Mesendoderm (in vitro differentiated cells): ENCODE measurements around the gene PROB1.
"Not testable (repeated sequence)": the region's sequence is repeated elsewhere in the genome, so short reads cannot be mapped to it uniquely, and the experiment has no call there.

Experiments used
- DNase-seq: peaks from one replicate; pipeline ENCODE4 v3.0.0; 2013
- H2AK5ac ChIP-seq: 2 replicates; pipeline ENCODE4 v1.6.1; 2013; ENCODE audit warnings: low read length, inconsistent platforms
- H2BK120ac ChIP-seq: 2 replicates; pipeline ENCODE4 v1.6.1; 2013; ENCODE audit warnings: low read depth, mild to moderate bottlenecking, low read length, moderate library complexity, mixed read lengths
- H2BK15ac ChIP-seq: replicated peaks from 2 replicates; pipeline ENCODE4 v1.6.1; 2013; ENCODE audit warnings: low read depth, mild to moderate bottlenecking, moderate library complexity
- H2BK5ac ChIP-seq: 2 replicates; pipeline ENCODE4 v1.6.1; 2013; ENCODE audit warnings: low read length, inconsistent platforms
- H3K18ac ChIP-seq: 2 replicates; pipeline ENCODE4 v1.6.1; 2013; ENCODE audit warnings: mild to moderate bottlenecking, low read length, mixed read lengths
- H3K23ac ChIP-seq: one replicate; pipeline ENCODE4 v1.6.1; 2013; ENCODE audit warnings: low read length
- H3K27ac ChIP-seq: 2 replicates; pipeline ENCODE4 v1.5.1; 2013; ENCODE audit warnings: low read depth, mild to moderate bottlenecking, inconsistent platforms, low read length, moderate library complexity
- H3K27me3 ChIP-seq: 2 replicates; pipeline ENCODE4 v1.6.1; 2013; ENCODE audit warnings: low read length, control low read depth, mild to moderate bottlenecking, inconsistent platforms; ENCODE audit not compliant: insufficient read depth, poor library complexity
- H3K36me3 ChIP-seq: 2 replicates; pipeline ENCODE4 v1.6.1; 2013; ENCODE audit warnings: low read length, inconsistent platforms; ENCODE audit not compliant: control insufficient read depth, insufficient read depth
- H3K4ac ChIP-seq: one replicate; pipeline ENCODE4 v1.6.1; 2013; ENCODE audit warnings: low read depth, mild to moderate bottlenecking, low read length, moderate library complexity
- H3K4me1 ChIP-seq: 2 replicates; pipeline ENCODE4 v1.6.1; 2013; ENCODE audit warnings: low read depth, low read length, inconsistent platforms; ENCODE audit not compliant: control insufficient read depth
- H3K4me2 ChIP-seq: 2 replicates; pipeline ENCODE4 v1.6.1; 2013; ENCODE audit warnings: low read length
- H3K4me3 ChIP-seq: 2 replicates; pipeline ENCODE4 v1.5.1; 2013; ENCODE audit warnings: mild to moderate bottlenecking, low read length
- H3K56ac ChIP-seq: one replicate; pipeline ENCODE4 v1.6.1; 2013; ENCODE audit warnings: low read length
- H3K79me1 ChIP-seq: 2 replicates; pipeline ENCODE4 v1.6.1; 2013; ENCODE audit warnings: low read length, inconsistent platforms
- H3K79me2 ChIP-seq: 2 replicates; pipeline ENCODE4 v1.6.1; 2013; ENCODE audit warnings: mild to moderate bottlenecking, low read length; ENCODE audit not compliant: control insufficient read depth, insufficient read depth
- H3K9ac ChIP-seq: 2 replicates; pipeline ENCODE4 v1.6.1; 2013; ENCODE audit warnings: low read length, inconsistent platforms
- H4K5ac ChIP-seq: one replicate; pipeline ENCODE4 v1.6.1; 2013; ENCODE audit warnings: low read length
- H4K8ac ChIP-seq: one replicate; pipeline ENCODE4 v1.6.1; 2013; ENCODE audit warnings: low read depth, mild to moderate bottlenecking, control low read depth, low read length, moderate library complexity
- WGBS: extraction: QIAGEN DNeasy Blood & Tissue Kit; methylation state at CpG from one replicate; pipeline ENCODE4 v1.1.7; 2013; ENCODE audit warnings: low lambda C conversion rate, missing lambda C conversion rate; ENCODE audit not compliant: insufficient coverage; ENCODE audit errors: extremely low coverage; 5-methylcytosine and 5-hydroxymethylcytosine counted together

PROB1 gene

DNA sequence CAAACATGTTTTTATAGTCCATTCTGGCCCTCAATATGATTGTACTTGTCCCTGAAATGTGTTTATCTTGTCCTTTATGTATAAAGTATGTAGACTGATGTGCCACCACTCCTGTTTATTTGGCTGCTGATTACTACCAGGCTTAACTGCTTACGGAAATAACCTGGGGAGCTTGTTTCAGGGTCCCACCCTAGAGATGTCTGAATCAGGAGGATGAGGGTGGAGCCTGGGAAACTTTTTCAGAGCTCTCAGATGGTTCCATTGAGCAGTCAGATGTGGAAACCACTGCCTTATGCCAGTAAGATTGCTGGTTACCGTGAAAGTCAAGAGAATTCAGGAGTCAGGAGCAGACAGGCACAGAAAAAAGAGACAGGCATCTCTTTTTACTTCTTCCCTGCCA lies 31.0 kb downstream of the PROB1 start:
- no peak overlapping the region for H4K5ac ChIP-seq
- no peak overlapping the region for H3K4me3 ChIP-seq
- H2BK120ac ChIP-seq, result no peak overlapping the region
- peaks cover 3% of the 10 kb centered on the region for H3K36me3 ChIP-seq
- H3K18ac ChIP-seq, result no peak overlapping the region
- H3K23ac ChIP-seq, result no peak overlapping the region
- no peak overlapping the region for H3K56ac ChIP-seq
- peak overlapping the region; percentile 28 for H4K8ac ChIP-seq
- H3K79me1 ChIP-seq, result peaks cover under 1% of the 10 kb centered on the region
- no CpG with 5 or more reads among the region's 2 CpGs for WGBS
- no peak overlapping the region for H2BK5ac ChIP-seq
- H3K4ac ChIP-seq, result no peak overlapping the region
- no peak overlapping the region for H3K27ac ChIP-seq
- no peak overlapping the region for H3K4me2 ChIP-seq
- peaks cover 16% of the 10 kb centered on the region for H3K79me2 ChIP-seq
- no peaks in the 10 kb centered on the region for H3K27me3 ChIP-seq
- no peak overlapping the region for H3K9ac ChIP-seq
- no peaks in the 10 kb centered on the region for H3K4me1 ChIP-seq
- no peak overlapping the region for H2AK5ac ChIP-seq
- H2BK15ac ChIP-seq, result no peak overlapping the region
- DNase-seq, result no peak

DNA sequence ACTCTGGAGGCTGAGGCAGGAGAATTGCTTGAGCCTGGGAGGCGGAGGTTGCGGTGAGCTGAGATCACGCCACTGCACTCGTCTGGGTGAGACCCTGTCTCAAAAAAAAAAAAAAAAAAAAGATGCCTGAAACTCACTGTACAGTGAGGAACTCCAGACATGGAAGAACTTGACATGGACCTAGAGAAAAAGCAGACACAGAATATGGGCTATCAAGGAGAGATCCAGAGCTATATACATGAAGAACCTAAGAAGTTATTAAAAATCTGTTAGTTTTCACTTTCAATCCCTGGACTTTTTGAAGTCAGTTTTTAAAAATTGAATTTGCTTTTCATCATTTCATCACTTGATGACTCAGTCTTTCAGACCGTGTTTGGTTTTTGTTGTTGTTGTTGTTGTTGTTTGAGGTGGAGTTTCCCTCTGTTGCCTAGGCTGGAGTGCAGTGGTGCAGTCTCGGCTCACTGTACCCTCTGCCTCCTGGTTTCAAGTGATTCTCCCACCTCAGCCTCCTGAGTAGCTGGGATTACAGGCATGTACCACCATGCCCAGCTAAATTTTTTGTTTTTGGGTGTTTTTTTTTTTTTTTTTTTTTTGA lies 33.0 kb downstream of the PROB1 start:
- DNase-seq, result no peak
- H3K4me3 ChIP-seq, result no peak overlapping the region
- no peak overlapping the region for H3K23ac ChIP-seq
- H4K5ac ChIP-seq, result no peak overlapping the region
- H3K27ac ChIP-seq, result no peak overlapping the region
- no peak overlapping the region for H3K9ac ChIP-seq
- no peak overlapping the region for H2BK120ac ChIP-seq
- H4K8ac ChIP-seq, result no peak overlapping the region
- H3K27me3 ChIP-seq, result no peaks in the 10 kb centered on the region
- peaks cover 3% of the 10 kb centered on the region for H3K36me3 ChIP-seq
- no peaks in the 10 kb centered on the region for H3K4me1 ChIP-seq
- no peak overlapping the region for H3K18ac ChIP-seq
- no CpG with 5 or more reads among the region's 6 CpGs for WGBS
- no peak overlapping the region for H2BK5ac ChIP-seq
- H3K4ac ChIP-seq, result no peak overlapping the region
- no peak overlapping the region for H3K4me2 ChIP-seq
- H3K79me1 ChIP-seq, result peaks cover 7% of the 10 kb centered on the region
- H2BK15ac ChIP-seq, result no peak overlapping the region
- H2AK5ac ChIP-seq, result no peak overlapping the region
- peaks cover 31% of the 10 kb centered on the region for H3K79me2 ChIP-seq
- H3K56ac ChIP-seq, result no peak overlapping the region

DNA sequence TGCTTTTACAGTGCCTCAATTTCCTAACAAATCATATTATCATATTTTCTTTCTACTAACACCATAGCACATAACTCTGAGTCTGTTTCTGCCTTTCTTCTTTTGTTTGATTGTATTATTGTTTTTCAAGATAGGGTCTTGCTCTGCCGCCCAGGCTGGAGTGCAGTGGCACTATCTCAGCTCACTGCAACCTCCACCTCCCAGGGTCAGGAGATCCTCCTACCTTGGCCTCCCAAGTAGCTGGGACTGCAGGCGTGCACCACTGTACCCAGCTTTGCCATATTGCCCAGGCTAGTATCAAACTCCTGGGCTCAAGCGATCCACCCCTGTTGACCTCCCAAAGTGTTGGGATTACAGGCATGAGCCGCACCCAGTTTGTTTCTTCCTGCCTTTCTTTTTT lies 34.5 kb downstream of the PROB1 start:
- H3K9ac ChIP-seq, result no peak overlapping the region
- H3K4me3 ChIP-seq, result no peak overlapping the region
- no peak for DNase-seq
- H3K27me3 ChIP-seq, result no peaks in the 10 kb centered on the region
- H3K4me1 ChIP-seq, result no peaks in the 10 kb centered on the region
- H3K79me2 ChIP-seq, result peaks cover 42% of the 10 kb centered on the region
- H2AK5ac ChIP-seq, result no peak overlapping the region
- no CpG with 5 or more reads among the region's 4 CpGs for WGBS
- H2BK120ac ChIP-seq, result no peak overlapping the region
- no peak overlapping the region for H4K5ac ChIP-seq
- H3K4me2 ChIP-seq, result no peak overlapping the region
- H3K27ac ChIP-seq, result no peak overlapping the region
- H3K79me1 ChIP-seq, result peaks cover 7% of the 10 kb centered on the region
- no peak overlapping the region for H3K4ac ChIP-seq
- no peak overlapping the region for H3K23ac ChIP-seq
- H3K18ac ChIP-seq, result no peak overlapping the region
- H3K56ac ChIP-seq, result no peak overlapping the region
- H4K8ac ChIP-seq, result no peak overlapping the region
- no peak overlapping the region for H2BK15ac ChIP-seq
- H3K36me3 ChIP-seq, result no peaks in the 10 kb centered on the region
- no peak overlapping the region for H2BK5ac ChIP-seq

DNA sequence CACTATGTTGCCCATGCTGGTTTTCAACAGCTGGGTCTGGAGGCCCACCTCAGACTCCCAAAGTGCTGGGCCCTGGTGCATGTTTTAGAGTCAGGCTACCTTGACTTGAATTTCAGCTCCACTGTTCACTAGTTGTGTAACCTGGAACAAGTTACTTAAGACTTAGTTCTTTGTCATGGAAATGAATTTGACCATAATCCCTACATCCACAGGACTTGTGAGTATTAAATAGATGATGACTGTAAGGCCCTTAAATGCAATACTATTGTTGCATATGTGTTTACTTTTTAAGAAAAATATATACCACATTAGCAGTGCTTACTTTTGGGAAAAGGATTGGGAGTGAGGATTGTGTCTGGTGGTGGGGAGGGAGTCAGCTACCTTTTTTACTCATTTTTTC lies 36.8 kb downstream of the PROB1 start:
- Histone ChIP-seq H2BK5ac (no peak overlapping the region), H2BK120ac (no peak overlapping the region), H4K8ac (no peak overlapping the region), H2AK5ac (no peak overlapping the region), H3K18ac (no peak overlapping the region), H3K27ac (no peak overlapping the region), H3K9ac (no peak overlapping the region), H2BK15ac (no peak overlapping the region), H3K23ac (no peak overlapping the region), H4K5ac (no peak overlapping the region), H3K36me3 (no peaks in the 10 kb centered on the region), H3K4me1 (no peaks in the 10 kb centered on the region), H3K4ac (no peak overlapping the region), H3K27me3 (no peaks in the 10 kb centered on the region), H3K56ac (no peak overlapping the region), H3K79me2 (peaks cover 56% of the 10 kb centered on the region), H3K4me3 (no peak overlapping the region), H3K4me2 (no peak overlapping the region), H3K79me1 (peaks cover 7% of the 10 kb centered on the region)
- no peak for DNase-seq

DNA sequence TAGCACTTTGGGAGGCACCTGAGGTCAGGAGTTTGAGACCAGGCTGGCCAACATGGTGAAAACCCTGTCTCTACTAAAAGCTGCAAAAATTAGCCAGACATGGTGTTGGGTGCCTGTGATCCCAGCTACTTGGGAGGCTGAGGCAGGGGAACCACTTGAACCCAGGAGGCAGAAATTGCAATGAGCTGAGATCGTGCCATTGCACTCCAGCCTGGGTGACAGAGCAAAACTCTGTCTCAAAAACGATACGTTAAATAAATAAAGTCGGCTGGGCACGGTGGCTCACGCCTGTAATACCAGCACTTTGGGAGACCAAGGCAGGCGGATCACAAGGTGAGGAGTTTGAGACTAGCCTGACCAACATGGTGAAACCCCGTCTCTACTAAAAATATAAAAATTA lies 39.0 kb downstream of the PROB1 start:
- not testable (repeated sequence) for H4K5ac ChIP-seq, H2BK5ac ChIP-seq, H3K27ac ChIP-seq, H3K4me1 ChIP-seq, H3K27me3 ChIP-seq, H2AK5ac ChIP-seq, H2BK120ac ChIP-seq, H3K56ac ChIP-seq, H3K9ac ChIP-seq, H3K4me2 ChIP-seq, H3K23ac ChIP-seq, H3K4ac ChIP-seq, DNase-seq, H3K18ac ChIP-seq, H4K8ac ChIP-seq, H3K79me1 ChIP-seq, H3K36me3 ChIP-seq, H3K4me3 ChIP-seq, H2BK15ac ChIP-seq
- no CpG with 5 or more reads among the region's 8 CpGs for WGBS
- peaks cover 64% of the 10 kb centered on the region for H3K79me2 ChIP-seq

DNA sequence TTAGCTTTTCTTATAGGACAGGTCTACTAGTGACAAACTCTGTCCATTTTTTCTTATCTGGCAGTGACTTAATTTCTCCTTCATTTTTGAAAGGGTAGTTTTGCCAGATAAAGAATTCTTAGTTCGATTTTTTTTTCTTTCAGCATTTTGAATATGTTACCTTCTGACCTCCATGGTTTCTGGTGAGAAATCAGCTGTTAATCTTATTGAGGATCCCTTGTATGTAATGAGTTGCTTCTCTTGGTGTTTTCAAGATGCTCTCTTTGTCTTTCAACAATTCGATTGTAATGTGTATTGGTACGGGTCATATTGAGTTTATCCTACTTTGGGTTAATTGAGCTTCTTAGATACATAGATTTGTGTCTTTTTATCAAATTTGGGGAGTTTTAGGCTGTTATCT lies 40.7 kb downstream of the PROB1 start:
- H2BK15ac ChIP-seq, result no peak overlapping the region
- no CpG with 5 or more reads among the region's 3 CpGs for WGBS
- H3K79me1 ChIP-seq, result peaks cover 10% of the 10 kb centered on the region
- H3K56ac ChIP-seq, result no peak overlapping the region
- H2BK5ac ChIP-seq, result no peak overlapping the region
- H3K36me3 ChIP-seq, result no peaks in the 10 kb centered on the region
- H2AK5ac ChIP-seq, result no peak overlapping the region
- no peak overlapping the region for H3K27ac ChIP-seq
- H3K27me3 ChIP-seq, result no peaks in the 10 kb centered on the region
- H3K9ac ChIP-seq, result no peak overlapping the region
- H3K23ac ChIP-seq, result no peak overlapping the region
- no peak overlapping the region for H3K4me3 ChIP-seq
- no peak overlapping the region for H4K8ac ChIP-seq
- no peak overlapping the region for H2BK120ac ChIP-seq
- H3K4me2 ChIP-seq, result no peak overlapping the region
- peaks cover 63% of the 10 kb centered on the region for H3K79me2 ChIP-seq
- H3K4ac ChIP-seq, result no peak overlapping the region
- H4K5ac ChIP-seq, result no peak overlapping the region
- no peak for DNase-seq
- no peak overlapping the region for H3K18ac ChIP-seq
- H3K4me1 ChIP-seq, result no peaks in the 10 kb centered on the region
